IPS-11a (cell line): Measurements from ENCODE around the gene NPIPB12.
"Not testable (repeated sequence)": the region's sequence is repeated elsewhere in the genome, so short reads cannot be mapped to it uniquely, and the experiment has no call there.

Experiments
- H3K4me3 ChIP-seq: one replicate; pipeline ENCODE4 v1.5.1; 2013; ENCODE audit warnings: low read depth, low read length, control low read depth

NPIPB12 gene

GRCh38 chr16:29506308-29506707 is at the start of gene NPIPB12:
TSS of gene NPIPB12 (minus strand) at chr16:29506408.
- H3K4me3 ChIP-seq = not testable (repeated sequence)

GRCh38 chr16:29521520-29521919 is 15.3 kb upstream of the NPIPB12 start:
- H3K4me3 ChIP-seq = not testable (repeated sequence)

- H3K4me3 ChIP-seq = not testable (repeated sequence)
Observed at GRCh38 chr16:29482276-29482675, 23.9 kb downstream of the NPIPB12 start.

DNA sequence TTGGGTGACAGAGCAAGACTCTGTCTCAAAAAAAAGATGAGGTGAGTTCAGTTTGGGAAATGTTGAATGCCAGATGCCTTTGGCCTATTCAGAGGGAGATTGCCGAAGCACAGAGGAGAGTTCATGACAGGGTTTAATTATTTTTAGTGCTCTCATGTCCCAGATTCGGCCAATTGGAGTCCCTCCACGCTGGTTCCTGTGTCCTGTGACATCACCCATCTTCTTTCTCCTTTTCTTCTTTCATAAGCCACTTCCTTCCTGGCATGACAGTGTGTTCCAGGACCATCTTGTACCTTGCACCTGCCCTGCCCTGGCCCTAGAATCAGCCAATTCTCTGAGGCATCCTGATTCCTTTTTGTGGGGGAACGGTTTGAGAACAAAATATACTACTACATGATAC is 34.1 kb downstream of the NPIPB12 start:
- H3K4me3 ChIP-seq = not testable (repeated sequence)

- not testable (repeated sequence) for H3K4me3 ChIP-seq
Observed at GRCh38 chr16:29469660-29470059, 36.5 kb downstream of the NPIPB12 start.

- not testable (repeated sequence) for H3K4me3 ChIP-seq
Observed at GRCh38 chr16:29467654-29468366, 38.4 kb downstream of the NPIPB12 start.

DNA sequence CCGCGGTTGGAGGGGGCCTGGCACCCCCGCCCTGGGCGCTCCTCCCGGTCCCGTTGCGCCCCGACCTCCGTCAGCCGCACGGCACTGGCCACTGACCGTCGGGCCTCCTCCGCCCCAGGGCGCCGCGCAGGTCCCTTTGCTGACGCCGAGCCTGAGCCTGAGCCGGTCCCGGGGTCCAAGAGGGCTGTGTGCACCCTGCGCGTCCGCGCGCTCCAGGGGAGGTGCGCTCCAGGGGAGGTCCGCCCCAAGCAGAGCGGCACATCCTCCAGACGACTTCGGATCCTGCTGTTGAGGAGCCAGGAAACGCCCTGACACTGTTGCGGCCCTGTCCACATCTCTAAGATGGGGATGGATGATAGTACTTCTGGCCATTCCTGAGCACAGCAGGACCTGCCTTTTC is 39.3 kb downstream of the NPIPB12 start:
- H3K4me3 ChIP-seq = not testable (repeated sequence)

DNA sequence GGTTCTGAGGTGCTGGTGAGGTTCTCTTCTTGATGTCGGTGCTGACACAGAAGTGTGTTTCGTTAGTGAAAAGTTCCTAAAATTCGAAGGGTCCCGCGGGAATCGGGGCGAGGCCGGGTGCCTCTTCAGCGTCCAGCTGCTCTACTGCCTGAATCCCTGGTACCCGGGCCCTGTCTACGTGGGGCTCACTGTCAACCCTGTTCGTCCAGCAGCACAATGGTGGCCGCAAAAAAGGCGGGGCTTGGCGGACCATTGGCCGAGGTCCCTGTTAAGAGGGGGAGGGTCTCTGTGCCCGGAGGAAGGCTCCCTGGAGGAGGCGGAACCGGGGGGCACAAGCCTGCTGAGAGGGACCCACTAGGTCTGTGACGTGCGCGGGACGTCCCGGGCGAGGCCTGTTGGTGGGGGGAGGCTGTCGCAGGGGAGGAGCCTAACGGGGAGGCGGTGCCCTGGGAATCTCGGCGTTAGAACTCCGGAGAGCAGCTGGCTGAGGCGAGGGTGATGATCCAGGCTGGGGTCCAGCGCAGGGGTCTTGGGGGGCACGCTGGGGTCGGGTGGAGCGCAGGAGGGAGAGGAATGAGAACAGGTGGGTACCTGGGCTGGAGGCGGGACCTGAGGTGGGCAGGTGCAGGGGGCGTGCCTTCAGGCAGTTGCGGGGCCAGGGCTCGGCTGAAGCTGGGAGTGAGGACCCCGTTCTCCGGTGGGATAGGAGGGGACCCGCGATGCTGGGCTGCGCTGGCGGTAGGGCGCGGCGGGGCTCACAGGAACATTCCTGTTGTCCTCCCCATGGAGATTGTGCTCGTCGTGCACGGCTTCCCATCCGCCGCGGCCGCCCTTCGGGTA is 40.0 kb downstream of the NPIPB12 start:
- H3K4me3 ChIP-seq = not testable (repeated sequence)

GRCh38 chr16:29460647-29461030 is 45.6 kb downstream of the NPIPB12 start:
- not testable (repeated sequence) for H3K4me3 ChIP-seq

GRCh38 chr16:29459706-29460646 is 46.2 kb downstream of the NPIPB12 start, which contains the start of gene SULT1A4:
TSS of gene SULT1A4 (plus strand) at chr16:29459913. CDS start at chr16:29461386, 1,473 bp downstream.
- H3K4me3 ChIP-seq = not testable (repeated sequence)

- H3K4me3 ChIP-seq = not testable (repeated sequence)
Observed at GRCh38 chr16:29457660-29458059, 48.5 kb downstream of the NPIPB12 start.

- not testable (repeated sequence) for H3K4me3 ChIP-seq
Observed at GRCh38 chr16:29454828-29455227, 51.4 kb downstream of the NPIPB12 start.

GRCh38 chr16:29454269-29454668 is 51.9 kb downstream of the NPIPB12 start, which contains the start of the genes BOLA2 and SLX1B:
TSS of gene BOLA2 (minus strand) at chr16:29454351. CDS start at chr16:29454253, 98 bp downstream.
TSS of gene SLX1B (plus strand) at chr16:29454533.
- H3K4me3 ChIP-seq = not testable (repeated sequence)

- not testable (repeated sequence) for H3K4me3 ChIP-seq
Observed at GRCh38 chr16:29453754-29454153, 52.5 kb downstream of the NPIPB12 start.
